ENCODE measurements around the gene DPP6.

DPP6 gene

DNA sequence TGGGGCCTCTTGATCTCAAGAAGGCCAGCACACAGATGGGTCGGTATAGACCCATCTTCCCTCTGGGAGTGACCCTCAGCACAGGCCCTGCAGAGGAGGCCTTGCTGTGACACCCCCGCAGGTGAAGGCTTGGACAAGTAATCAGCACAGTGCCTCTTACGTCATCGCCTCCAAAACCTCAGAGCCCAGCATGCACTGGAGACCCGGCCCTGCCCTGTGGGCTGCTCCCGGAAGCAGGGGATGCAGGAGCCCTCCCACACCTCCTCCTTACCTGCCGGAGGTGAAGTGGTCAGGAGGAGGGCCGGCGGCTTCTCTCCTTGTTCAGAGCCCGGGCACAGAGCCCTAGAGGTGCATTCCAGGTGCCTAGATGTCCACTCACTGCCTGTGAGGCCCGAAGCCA, 829.3 kb downstream of the DPP6 start:
- DNase-seq (ENCODE audit: low read depth) = no peak

DNA sequence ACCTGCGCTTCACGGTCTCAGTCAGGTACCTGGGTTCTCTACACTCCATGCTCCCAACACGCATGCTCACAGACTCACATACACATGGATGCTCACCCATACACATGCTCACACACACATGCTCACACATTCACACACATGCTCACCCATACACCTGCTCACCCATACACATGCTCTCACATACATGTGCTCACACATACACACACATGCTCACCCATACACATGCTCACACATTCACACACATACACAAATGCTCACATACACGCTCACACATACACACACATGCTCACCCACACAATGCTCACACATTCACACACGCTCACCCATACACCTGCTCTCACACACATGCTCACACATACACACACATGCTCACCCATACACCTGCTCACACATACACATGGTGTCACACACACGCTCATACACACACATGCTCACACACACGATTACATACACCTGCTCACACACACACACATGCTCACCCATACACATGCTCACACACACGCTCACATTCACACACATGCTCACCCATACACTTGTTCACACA, 830.8 kb downstream of the DPP6 start:
- DNase-seq (ENCODE audit: low read depth) = no peak

DNA sequence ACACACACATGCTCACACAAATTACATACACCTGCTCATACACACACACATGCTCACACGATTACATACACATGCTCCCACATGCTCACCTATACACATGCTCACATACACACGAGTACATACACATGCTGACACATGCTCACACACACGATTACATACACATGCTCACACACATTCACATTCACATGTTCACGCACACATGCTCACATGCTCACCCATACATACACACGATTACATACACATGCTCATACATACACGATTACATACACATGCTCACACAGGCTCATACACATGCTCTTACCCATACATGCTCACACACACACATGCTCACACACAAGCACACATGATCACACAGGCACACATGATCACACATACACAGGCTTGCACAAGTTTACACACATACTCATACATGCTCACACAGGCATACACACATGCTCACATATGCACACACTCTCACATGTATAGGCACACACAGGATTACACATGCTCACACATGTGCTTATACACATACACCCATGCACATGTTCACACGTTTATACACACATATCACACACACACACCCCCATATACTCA, 832.2 kb downstream of the DPP6 start:
- no peak for DNase-seq (ENCODE audit: low read depth)

DNA sequence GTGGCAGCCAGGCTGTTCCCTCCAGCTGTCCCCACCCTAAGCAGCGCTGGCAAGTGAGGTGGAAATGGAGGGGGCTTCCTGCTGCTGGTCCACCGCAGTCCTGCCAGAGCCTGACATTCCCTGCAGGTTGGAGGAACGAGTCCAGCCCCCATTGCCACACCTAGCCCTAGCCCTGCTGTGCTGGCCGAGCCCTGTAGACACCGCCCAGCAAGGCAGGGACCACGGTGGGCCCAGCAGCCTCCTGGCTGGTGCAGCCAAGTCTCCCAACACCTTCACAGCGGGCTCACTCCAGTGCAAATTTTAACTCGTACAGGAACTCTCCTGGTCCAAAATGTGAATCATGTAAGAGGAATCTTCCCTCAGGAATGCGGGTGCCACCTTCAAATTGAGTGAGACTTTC, 834.4 kb downstream of the DPP6 start:
- no peak for DNase-seq (ENCODE audit: low read depth)

DNA sequence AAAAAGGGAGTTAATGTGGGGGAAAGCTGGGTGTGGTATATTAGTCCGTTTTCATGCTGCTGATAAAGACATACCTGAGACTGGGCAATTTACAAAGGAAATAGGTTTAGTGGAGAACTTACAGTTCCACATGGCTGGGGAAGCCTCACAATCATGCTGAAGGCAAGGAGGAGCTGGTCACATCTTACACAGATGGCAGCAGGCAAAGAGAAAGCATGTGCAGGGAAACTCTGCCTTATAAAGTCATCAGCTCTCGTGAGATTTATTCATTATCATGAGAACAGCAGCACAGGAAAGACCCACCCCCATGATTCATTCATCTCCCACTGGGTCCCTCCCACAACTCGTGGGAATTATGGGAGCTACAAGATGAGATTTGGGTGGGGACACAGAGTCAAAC, 836.5 kb downstream of the DPP6 start:
- DNase-seq (ENCODE audit: low read depth) = no peak

DNA sequence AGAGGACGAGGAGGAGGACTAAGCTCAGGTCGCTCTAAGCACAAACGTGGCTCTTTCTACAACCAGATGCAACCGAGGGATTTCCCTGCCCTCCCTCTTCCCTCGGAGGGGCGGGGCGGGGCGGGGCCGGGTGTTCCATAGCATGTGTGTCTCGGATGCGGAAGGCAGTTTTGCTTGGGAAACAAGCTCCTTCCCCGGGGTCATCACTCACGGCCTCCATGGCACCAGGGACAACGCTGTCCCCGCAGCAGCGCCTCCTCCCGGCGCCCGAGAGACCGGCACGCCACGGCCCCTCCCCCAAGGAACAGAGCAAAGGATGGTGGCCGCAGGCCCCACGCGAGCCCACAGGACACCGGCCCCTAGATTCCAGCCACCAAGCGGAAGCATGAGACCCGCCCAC, 840.3 kb downstream of the DPP6 start:
- DNase-seq (ENCODE audit: low read depth) = no peak

DNA sequence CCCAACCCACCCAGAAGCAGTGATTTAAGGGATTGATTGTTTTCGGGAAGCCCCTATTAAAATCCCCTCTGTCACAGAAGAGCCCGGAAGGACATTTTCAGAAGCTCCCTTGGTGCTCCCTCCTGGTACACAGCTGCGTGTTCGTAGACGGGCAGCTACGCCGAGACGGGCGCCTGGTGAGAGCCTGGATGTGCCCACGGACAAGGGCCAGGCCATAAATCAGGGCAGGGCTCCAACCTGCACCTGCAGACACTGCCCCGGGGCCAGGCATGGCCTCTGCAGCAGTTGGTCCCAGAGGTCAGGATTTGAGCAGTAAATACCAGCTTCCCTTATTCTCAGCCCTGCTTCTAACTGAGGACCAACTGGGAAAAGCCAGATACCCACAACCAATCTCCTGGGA, 843.9 kb downstream of the DPP6 start:
- no peak for DNase-seq (ENCODE audit: low read depth)

DNA sequence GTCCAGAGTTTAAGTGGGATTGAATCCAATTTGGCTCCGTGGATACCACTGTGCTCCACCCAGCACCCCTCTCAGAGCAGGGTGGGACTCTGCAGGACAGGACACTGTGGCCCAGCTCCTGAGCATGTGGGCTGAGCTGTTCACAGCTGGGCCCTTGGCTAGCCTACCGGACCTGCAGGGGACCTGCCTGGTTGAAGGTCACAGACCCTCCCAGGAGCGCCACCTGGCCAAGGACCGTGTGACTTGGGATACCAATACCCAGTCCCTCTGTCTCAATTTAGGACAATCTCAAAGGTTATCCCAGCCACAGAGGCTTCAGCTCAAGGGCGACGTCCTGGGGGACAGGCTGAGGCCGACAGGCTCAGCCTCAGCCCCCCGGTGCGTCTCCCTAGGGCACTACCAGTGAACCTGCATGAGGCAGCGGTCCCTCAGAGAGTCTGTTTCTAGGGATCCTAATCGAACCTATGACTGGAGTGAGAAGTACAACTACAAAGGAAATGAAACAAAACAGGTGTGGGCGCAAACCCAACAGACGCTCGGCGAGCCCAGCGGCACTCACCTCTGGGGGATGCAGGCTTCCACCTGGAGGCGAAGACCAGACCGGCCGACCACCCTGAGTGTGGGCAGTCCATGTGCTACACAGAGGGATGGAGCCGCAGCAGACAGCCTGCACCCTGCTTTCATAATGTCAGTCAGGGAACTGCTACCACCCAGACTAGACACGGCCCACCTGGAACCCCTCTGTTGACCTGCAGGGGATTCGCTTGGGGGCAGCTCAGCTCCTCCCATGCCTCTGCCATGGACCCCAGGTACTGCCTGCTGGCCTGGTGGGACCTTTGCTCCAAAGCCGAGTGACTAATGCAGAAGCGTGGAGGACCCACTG, 847.0 kb downstream of the DPP6 start:
- no peak for DNase-seq (ENCODE audit: low read depth)

DNA sequence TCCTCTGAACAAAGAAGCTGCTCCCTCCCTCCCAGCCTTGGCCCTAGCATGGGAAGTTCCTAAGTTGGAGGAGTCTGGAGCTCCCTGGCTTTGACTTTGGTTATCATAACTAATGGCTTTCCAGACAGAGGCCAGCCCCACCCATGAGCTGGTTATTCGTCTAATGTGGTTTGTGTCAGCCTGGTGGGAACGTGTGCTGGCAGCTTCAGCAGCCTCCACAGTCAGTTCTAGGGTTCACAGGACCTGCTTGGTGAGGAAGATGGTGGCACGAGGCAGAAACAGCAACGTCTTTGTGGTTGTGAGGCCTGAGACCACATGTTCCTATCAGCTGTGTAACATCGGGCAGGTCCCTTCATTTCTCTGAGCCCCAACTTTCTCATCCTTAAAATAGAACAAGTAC, 847.7 kb downstream of the DPP6 start:
- no peak for DNase-seq (ENCODE audit: low read depth)

DNA sequence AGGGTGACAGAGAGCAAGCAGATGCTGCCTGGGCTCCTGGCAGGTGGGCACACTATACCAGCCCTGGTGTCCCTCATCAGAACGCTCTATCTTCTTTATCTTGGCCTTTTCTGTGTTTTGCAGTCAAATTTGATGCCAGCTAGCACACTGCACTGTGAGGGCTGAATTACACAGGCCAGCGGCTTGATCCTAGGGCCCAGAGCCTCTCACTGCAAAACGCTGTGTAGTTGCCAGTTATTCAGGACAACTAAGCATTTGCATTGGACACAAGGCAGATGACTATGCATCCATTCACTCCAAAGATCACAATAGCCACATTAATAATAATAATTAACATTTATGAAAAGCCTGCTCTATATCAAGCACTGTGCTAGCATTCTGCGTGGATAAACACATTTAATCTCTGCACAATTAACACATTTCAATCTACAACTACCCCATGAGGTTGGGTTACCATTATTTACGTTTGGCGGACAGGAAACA, 850.4 kb downstream of the DPP6 start:
- no peak for DNase-seq (ENCODE audit: low read depth)

DNA sequence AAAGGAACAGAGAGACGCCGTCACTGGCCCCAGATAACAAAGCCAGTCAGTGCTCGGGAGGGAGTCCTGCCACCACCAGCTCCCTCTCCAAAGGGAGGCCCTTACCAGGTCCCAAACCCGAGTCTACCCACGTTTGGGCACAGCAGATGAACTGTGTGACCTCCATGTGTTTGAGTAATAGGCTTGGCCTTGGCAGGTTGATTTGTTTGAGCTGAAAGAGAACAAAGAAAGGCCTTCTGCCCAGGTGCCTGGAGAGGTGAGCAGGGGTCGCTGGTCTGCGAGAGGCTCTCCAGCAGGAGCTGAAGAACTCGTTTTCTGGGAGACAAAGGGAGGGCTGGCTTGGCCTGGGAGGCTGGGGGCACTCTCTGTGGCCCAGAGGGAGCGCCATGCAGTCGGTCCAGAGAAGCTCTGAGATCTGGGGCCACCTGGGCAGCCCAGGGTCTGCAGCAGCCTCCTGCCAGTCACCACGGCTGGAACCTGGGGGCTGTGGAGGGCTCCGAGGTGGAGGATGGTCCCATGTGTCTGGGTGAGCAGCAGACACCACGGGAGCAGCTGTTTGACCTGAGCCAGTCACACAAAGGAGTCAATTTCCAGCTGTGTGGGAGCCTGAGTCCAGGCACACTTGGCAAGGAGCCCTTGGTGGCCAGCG, 851.0 kb downstream of the DPP6 start:
- no peak for DNase-seq (ENCODE audit: low read depth)

DNA sequence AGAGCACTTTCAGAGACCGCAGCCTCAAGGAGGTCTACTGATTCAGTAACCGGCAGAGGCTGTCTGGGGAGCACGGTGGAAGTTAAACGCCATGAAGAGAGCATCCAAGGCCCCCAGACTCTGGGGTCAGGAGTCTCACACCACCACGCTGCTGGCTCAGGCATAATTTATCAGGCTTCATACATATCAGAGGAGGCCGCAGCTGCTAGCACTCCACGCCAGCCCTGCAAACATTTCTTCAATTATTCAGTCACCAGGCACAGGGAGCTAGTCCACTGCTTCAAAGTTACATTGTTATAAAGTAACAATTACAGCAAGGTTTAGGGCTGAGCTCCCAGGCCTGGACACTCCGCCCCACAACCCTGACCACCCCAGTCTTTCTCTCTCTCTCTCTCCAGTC, 852.9 kb downstream of the DPP6 start:
- no peak for DNase-seq (ENCODE audit: low read depth)

DNA sequence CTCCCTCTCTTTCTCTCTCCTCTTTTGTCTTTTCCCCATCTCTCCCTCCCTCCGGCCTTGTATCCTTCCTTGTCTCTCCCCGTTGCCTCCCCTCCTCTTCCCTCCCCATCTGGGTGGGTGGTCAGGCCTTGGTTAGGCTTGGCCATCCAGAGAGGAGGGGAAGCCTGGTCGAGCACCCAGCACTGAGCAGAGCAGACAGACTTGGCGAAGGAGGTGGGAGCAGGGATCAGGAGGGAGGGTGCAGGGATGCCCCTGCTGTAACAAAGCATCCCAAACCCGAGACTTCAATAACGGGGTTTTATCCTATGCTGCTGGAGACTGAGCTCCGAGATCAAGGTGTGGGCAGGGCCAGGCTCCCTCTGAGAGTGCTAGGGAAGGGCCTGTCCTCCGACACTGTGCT, 853.4 kb downstream of the DPP6 start:
- DNase-seq (ENCODE audit: low read depth) = no peak

DNA sequence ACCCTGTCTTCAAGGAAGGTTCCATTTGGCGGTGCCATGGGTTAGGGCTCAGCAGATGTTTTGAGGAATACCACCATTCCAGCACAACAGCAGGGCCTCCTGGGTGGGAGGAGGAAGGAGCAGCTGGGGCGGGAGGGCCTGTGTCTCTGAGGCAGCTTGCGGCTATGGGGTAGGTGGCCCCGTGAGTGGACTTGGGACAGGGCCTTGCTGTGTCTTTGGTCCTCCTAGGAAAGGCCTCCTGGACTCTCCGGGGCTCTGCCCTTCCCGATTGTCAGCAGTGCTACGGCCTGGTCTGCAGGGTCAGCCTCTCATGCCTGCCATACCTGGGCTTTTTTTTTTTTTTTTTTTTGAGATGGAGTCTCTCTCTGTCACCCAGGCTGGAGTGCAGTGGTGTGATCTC, 854.0 kb downstream of the DPP6 start:
- no peak for DNase-seq (ENCODE audit: low read depth)

DNA sequence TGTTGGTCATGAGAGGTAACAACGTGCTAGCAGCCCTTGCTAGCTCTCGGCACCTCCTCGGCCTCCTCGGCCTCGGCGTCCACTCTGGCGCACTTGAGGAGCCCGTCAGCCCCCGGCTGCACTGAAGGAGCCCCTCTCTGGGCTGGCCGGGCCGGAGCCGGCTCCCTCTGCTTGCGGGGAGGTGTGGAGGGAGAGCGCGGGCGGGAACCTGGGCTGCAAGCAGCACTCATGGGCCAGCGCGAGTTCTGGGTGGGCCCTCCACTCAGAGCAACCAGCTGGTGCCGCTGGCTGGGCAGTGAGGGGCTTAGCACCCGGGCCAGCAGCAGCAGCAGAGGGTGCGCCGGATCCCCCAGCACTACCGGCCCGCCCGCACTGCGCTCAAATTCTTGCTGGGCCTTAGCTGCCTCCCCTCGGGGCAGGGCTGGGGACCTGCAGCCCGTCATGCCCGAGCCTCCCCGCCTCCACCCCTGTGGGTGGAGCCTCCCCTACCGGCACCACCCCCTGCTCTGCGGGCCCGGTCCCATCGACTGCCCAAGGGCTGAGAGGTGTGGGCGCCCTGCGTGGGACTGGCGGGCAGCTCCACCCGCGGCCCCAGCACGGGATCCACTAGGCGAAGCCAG, 854.6 kb downstream of the DPP6 start:
- DNase-seq (ENCODE audit: low read depth) = no peak

DNA sequence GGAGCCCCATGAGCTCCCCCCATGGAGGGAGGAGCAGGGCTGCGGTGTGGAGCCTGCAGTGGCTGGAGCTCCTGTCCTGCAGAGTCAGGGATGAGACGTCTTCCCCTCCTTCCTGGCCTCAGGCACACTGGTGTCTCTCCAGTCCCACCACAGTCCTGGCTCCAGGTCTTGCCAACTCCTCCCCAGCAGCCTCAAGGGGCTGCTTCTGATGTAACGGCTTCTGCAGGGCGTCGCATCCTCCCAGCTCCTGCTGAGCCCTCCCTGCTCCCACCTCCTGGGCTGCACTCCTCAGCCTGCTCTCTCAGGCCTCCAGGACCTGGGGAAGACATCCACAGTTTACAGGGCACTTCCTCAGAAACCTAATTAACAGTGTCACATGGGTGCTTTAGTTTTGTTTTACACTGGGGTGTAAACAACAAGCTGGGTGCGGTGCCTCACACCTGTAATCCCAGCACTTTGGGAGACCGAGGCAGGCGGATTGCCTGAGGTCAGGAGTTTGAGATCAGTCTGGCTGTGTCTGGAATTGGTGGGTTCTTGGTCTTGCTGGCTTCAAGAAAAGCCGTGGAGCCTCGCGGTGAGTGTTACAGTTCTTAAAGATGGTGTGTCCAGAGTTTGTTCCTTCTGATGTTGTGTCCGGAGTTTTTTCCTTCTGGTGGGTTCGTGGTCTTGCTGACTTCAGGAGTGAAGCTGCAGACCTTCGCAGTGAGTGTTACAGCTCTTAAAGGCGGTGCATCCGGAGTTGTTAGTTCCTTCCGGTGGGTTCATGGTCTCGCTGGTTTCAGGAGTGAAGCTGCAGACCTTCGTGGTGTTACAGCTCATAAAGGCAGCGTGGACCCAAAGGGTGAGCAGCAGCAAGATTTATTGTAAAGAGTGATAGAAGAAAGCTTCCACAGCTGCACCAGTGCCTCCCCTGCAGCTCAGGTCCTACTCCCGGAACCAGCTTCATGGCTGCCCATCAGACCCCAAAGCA, 855.7 kb downstream of the DPP6 start:
- DNase-seq (ENCODE audit: low read depth) = no peak

DNA sequence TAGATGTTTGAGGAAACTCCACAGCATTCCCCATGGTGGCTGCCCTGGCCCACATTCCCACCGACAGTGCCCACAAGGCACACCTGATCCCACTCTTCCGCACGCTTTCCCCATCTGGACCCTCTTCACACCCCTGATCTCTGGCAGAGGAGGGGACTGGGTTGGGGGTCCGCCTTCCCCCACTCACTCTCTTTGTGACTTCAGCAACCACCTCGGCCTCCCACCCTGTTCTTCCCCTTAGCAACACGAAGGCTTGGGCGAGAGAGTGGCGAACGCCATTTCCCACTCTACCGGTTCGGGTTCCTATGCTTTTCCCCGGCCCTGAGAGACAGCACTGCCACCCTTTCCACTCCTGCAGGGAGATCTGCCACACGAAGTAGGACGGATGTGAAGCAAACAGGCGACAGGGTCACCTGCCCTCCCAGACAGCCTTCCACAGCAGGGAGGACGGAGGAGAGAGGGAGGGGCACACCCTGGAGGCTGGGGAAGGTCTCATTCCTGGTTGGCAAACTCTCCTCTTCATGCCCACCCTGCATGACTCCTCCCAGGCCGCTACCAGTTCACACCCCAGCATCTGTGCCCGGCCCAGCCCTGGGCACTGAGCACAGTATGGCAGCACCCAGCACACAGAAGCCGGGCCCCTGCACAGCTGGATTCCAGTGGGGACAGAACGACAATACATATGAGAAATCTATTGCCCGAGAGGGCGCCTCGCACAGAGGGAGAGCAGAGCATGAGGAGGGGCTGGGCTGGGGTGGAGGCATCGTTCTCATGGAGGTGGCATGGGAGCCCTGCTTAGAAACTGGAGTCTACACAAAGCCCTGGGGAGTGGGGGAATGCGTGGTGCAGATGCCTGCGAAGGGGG, 857.3 kb downstream of the DPP6 start:
- no peak for DNase-seq (ENCODE audit: low read depth)

DNA sequence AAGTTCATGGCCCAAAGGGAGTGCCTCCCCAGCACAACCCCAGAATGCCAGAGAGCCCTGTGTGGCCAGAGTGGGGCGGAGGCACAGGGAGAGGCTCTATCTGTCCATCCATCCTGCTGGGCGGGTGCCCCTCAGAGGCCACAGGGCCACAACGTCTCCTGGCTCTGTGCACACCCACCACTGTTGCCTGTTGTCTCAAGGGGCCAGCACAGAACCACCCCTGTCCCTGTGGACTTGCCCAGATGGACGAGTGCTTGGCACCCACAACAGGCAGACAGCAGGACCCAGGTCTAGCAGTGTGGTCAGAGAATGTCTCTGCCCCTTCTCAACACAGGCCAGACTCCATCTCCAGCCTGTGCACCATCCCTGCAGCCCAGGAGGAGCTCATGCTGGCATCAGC, 857.9 kb downstream of the DPP6 start:
- DNase-seq (ENCODE audit: low read depth) = no peak

DNA sequence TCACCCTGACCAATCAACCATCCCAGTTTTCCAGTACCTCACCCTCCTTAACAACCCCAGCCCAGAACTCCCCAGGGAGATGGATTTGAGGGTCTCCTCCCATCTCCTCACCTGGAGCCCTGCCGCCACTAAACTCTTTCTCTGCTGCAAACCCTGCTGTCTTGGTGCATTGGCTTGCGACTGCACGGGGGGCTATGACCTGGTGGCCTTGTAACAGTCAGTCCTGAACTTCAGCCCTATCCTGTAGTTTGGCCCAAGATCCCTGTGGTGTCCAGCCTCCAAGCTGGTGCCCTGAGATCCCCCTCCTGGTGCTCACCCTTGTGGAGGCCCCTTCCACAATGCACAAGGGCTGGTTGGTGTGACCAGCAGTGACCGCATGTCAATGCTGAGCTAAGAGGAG, 858.8 kb downstream of the DPP6 start:
- no peak for DNase-seq (ENCODE audit: low read depth)

DNA sequence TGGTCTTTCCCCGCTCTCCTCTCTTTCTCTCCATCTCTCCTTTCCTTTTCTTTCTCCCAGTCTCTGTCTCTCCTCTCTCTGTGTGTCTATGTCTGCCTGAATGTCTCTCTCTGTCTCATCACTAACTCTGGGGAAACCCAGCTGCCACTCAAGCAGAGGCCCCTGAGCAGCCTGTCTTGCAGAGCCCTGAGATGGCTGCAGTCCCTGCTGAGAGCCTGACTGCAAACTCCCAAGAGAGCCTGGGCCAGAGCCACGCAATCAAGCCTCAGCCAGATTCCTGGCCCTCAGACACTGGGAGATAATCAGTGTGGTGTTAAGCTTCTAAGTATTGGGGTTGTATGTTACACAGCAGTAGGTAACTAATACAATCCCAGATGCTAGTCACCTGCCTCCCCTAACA, 859.2 kb downstream of the DPP6 start:
- DNase-seq (ENCODE audit: low read depth) = no peak

Data from stimulated activated CD8-positive, alpha-beta memory T cell treated with anti-CD3 and anti-CD28 coated beads, Interleukin-12 subunit alpha, Interleukin-12 subunit beta, amount 100 ng/mL, for 4 hours (primary cell).